ENCODE data around the gene FARP2.

DNA sequence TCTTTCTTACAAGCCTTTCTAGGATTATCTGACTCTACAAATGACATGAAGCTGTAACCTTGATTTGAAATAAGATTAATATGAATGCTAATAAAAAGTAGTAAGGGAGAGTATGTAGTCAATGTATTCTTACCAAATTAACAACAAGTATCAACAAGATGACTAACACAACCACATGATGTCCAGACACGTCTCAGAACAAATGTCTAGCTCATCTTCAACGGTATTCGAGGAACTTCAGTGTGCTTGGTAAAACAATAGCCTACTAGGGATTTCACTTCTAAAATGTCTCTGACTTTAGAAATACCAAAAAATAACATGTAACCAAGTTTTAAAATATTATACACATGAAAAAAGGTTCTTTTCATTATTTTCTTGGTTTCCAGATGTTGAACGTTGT lies 44.0 kb upstream of the FARP2 start:
- TF ChIP-seq, protein P1, sequence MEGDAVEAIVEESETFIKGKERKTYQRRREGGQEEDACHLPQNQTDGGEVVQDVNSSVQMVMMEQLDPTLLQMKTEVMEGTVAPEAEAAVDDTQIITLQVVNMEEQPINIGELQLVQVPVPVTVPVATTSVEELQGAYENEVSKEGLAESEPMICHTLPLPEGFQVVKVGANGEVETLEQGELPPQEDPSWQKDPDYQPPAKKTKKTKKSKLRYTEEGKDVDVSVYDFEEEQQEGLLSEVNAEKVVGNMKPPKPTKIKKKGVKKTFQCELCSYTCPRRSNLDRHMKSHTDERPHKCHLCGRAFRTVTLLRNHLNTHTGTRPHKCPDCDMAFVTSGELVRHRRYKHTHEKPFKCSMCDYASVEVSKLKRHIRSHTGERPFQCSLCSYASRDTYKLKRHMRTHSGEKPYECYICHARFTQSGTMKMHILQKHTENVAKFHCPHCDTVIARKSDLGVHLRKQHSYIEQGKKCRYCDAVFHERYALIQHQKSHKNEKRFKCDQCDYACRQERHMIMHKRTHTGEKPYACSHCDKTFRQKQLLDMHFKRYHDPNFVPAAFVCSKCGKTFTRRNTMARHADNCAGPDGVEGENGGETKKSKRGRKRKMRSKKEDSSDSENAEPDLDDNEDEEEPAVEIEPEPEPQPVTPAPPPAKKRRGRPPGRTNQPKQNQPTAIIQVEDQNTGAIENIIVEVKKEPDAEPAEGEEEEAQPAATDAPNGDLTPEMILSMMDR (conservative IDR thresholded peaks at IDR 0.05): no peak
- TF ChIP-seq EZH2 (IDR thresholded peaks at IDR 0.05; ENCODE audit: low read depth): no peak

All from PC-9 (cell line).